OCI-LY1 (cell line): ENCODE results near the gene EPGN.

Experiments used
- H2AFZ ChIP-seq: fragments of 200-600 bp; sonication (generic), shearing (Covaris generic); 2 replicates; pipeline ENCODE4 v1.6.0; 2014; ENCODE audit warnings: antibody characterized with exemption, mild to moderate bottlenecking, low read length
- H3F3A ChIP-seq: fragments of 200-600 bp; sonication (generic), shearing (Covaris generic); 2 replicates; pipeline ENCODE4 v1.6.0; 2014; ENCODE audit warnings: mild to moderate bottlenecking, antibody characterized with exemption, low read length, moderate library complexity; ENCODE audit not compliant: insufficient read depth
- H3K27ac ChIP-seq: fragments of 200-600 bp; sonication (generic); 2 replicates; pipeline ENCODE4 v1.5.1; 2014; ENCODE audit warnings: low read length, mixed run types, mild to moderate bottlenecking, low read depth; ENCODE audit not compliant: poor library complexity, severe bottlenecking
- H3K27me3 ChIP-seq: fragments of 200-600 bp; sonication (generic); 2 replicates; pipeline ENCODE4 v1.6.0; 2014; ENCODE audit warnings: antibody characterized with exemption, mild to moderate bottlenecking, low read length, moderate library complexity; ENCODE audit not compliant: insufficient read depth
- H3K36me3 ChIP-seq: fragments of 200-600 bp; sonication (generic); 2 replicates; pipeline ENCODE4 v1.6.1; 2014; ENCODE audit warnings: mild to moderate bottlenecking, antibody characterized with exemption, low read length, moderate library complexity, mixed read lengths; ENCODE audit not compliant: insufficient read depth
- H3K4me1 ChIP-seq: fragments of 200-600 bp; sonication (generic); 2 replicates; pipeline ENCODE4 v1.5.1; 2014; ENCODE audit warnings: mild to moderate bottlenecking, low read length, moderate library complexity; ENCODE audit not compliant: insufficient read depth, severe bottlenecking
- H3K4me2 ChIP-seq: fragments of 200-600 bp; sonication (generic), shearing (Covaris generic); 2 replicates; pipeline ENCODE4 v1.6.1; 2014; ENCODE audit warnings: low read length
- H3K4me3 ChIP-seq: fragments of 200-600 bp; sonication (generic); 2 replicates; pipeline ENCODE4 v1.5.1; 2014; ENCODE audit warnings: low read length, low read depth, mild to moderate bottlenecking, mixed read lengths; ENCODE audit not compliant: poor library complexity, severe bottlenecking
- H3K79me2 ChIP-seq: fragments of 200-600 bp; shearing (Covaris generic); 2 replicates; pipeline ENCODE4 v1.6.1; 2016; ENCODE audit warnings: mixed run types, low read length, mixed read lengths; ENCODE audit not compliant: insufficient read depth
- H3K9ac ChIP-seq: fragments of 200-600 bp; sonication (generic), shearing (Covaris generic); 2 replicates; pipeline ENCODE4 v1.6.1; 2014; ENCODE audit warnings: mild to moderate bottlenecking, low read length, mixed read lengths
- H3K9me2 ChIP-seq: fragments of 200-600 bp; sonication (generic), shearing (Covaris generic); 2 replicates; pipeline ENCODE4 v1.6.1; 2014; ENCODE audit warnings: low read depth, mild to moderate bottlenecking, low read length, mixed read lengths
- H3K9me3 ChIP-seq: fragments of 200-600 bp; shearing (Covaris generic); 2 replicates; pipeline ENCODE4 v1.6.1; 2014; ENCODE audit warnings: low read length, mixed read lengths
- H4K20me1 ChIP-seq: fragments of 200-600 bp; sonication (generic), shearing (Covaris generic); 2 replicates; pipeline ENCODE4 v1.6.0; 2016; ENCODE audit warnings: mild to moderate bottlenecking, low read length; ENCODE audit not compliant: insufficient read depth
- CTCF ChIP-seq: fragments of 200-600 bp; sonication (generic), shearing (Covaris generic); IDR thresholded peaks from 2 replicates; pipeline ENCODE4 v1.5.1; 2017; ENCODE audit warnings: mild to moderate bottlenecking, antibody characterized with exemption, low read length, moderate library complexity, mixed read lengths
- EZH2 ChIP-seq: fragments of 200-600 bp; sonication (generic), shearing (Covaris generic); IDR thresholded peaks from 2 replicates; pipeline ENCODE4 v1.8.0; 2017; ENCODE audit warnings: borderline replicate concordance, mixed run types, mild to moderate bottlenecking, antibody characterized with exemption, low read length, moderate library complexity, mixed read lengths

The EPGN gene

GRCh38 chr4:74284053-74284452 is 24.2 kb upstream of the EPGN start:
- no peak overlapping the region for H3K27ac ChIP-seq
- no peaks in the 10 kb centered on the region for H4K20me1 ChIP-seq
- no peaks in the 10 kb centered on the region for H3F3A ChIP-seq
- no peaks in the 10 kb centered on the region for H3K9me2 ChIP-seq
- no peak overlapping the region for H3K9ac ChIP-seq
- no peaks in the 10 kb centered on the region for H3K4me1 ChIP-seq
- no peak overlapping the region for H2AFZ ChIP-seq
- H3K79me2 ChIP-seq, result no peaks in the 10 kb centered on the region
- H3K27me3 ChIP-seq, result no peaks in the 10 kb centered on the region
- H3K4me3 ChIP-seq, result no peak overlapping the region
- no peak overlapping the region for H3K4me2 ChIP-seq
- no peaks in the 10 kb centered on the region for H3K36me3 ChIP-seq
- no peaks in the 10 kb centered on the region for H3K9me3 ChIP-seq
- TF ChIP-seq EZH2 (no peak), CTCF (no peak)

GRCh38 chr4:74287164-74287563 is 21.1 kb upstream of the EPGN start:
- H3K79me2 ChIP-seq, result no peaks in the 10 kb centered on the region
- no peaks in the 10 kb centered on the region for H3K9me3 ChIP-seq
- no peak overlapping the region for H3K4me2 ChIP-seq
- no peaks in the 10 kb centered on the region for H3K9me2 ChIP-seq
- no peaks in the 10 kb centered on the region for H3K36me3 ChIP-seq
- no peaks in the 10 kb centered on the region for H3F3A ChIP-seq
- no peak for TF ChIP-seq CTCF
- TF ChIP-seq EZH2, result no peak
- no peak overlapping the region for H3K4me3 ChIP-seq
- H3K27me3 ChIP-seq, result no peaks in the 10 kb centered on the region
- no peaks in the 10 kb centered on the region for H3K4me1 ChIP-seq
- H2AFZ ChIP-seq, result no peak overlapping the region
- no peak overlapping the region for H3K9ac ChIP-seq
- H3K27ac ChIP-seq, result no peak overlapping the region
- no peaks in the 10 kb centered on the region for H4K20me1 ChIP-seq

- H3K9ac ChIP-seq, result no peak overlapping the region
- H3K4me2 ChIP-seq, result no peak overlapping the region
- no peaks in the 10 kb centered on the region for H3K4me1 ChIP-seq
- H3K36me3 ChIP-seq, result no peaks in the 10 kb centered on the region
- H3K9me2 ChIP-seq, result no peaks in the 10 kb centered on the region
- H3K79me2 ChIP-seq, result no peaks in the 10 kb centered on the region
- H3K4me3 ChIP-seq, result no peak overlapping the region
- no peaks in the 10 kb centered on the region for H3F3A ChIP-seq
- H3K9me3 ChIP-seq, result no peaks in the 10 kb centered on the region
- H3K27ac ChIP-seq, result no peak overlapping the region
- TF ChIP-seq EZH2 (no peak), CTCF (no peak)
- H3K27me3 ChIP-seq, result no peaks in the 10 kb centered on the region
- no peak overlapping the region for H2AFZ ChIP-seq
- H4K20me1 ChIP-seq, result no peaks in the 10 kb centered on the region
Observed at GRCh38 chr4:74287791-74288190, 20.5 kb upstream of the EPGN start.
